ENCODE data around the gene NCKAP5.

NCKAP5 gene

GRCh38 chr2:133293544-133294353 lies 274.5 kb downstream of the NCKAP5 start:
- H3K4me3 ChIP-seq (ENCODE audit: low read depth, low read length) = no peak overlapping the region
- CTCF ChIA-PET = interaction anchor here (0.8 kb wide), 1 partner anchor 486 kb away, joined by 3 read pairs; no protein-coding TSS in a partner anchor
- POLR2A ChIA-PET = interaction anchor here (0.6 kb wide), 1 partner anchor 11 kb away, joined by 3 read pairs; no protein-coding TSS in a partner anchor
- DNase-seq (ENCODE audit: low read depth, low spot score) = no peak
- no peak for TF ChIP-seq CTCF (IDR thresholded peaks at IDR 0.05; ENCODE audit: insufficient read depth, low read length, missing control alignments)

GRCh38 chr2:133292259-133292658 lies 276.0 kb downstream of the NCKAP5 start:
- H3K4me3 ChIP-seq (ENCODE audit: low read depth, low read length) = no peak overlapping the region
- TF ChIP-seq CTCF (IDR thresholded peaks at IDR 0.05; ENCODE audit: insufficient read depth, low read length, missing control alignments) = no peak
- no peak for DNase-seq (ENCODE audit: low read depth, low spot score)
- CTCF ChIA-PET = no interaction called here
- POLR2A ChIA-PET = interaction anchor here (0.6 kb wide), 1 partner anchor 199 kb away, joined by 3 read pairs; no protein-coding TSS in a partner anchor

- peak; percentile 69 for DNase-seq (ENCODE audit: low read depth, low spot score)
- CTCF ChIA-PET = interaction anchor here (0.9 to 1.1 kb wide), 2 partner anchors 8 to 273 kb away, joined by 3 read pairs; no protein-coding TSS in a partner anchor
- POLR2A ChIA-PET = interaction anchor here (0.6 kb wide), 1 partner anchor 39 kb away, joined by 3 read pairs; no protein-coding TSS in a partner anchor
Measured at GRCh38 chr2:133287709-133288108, 280.6 kb downstream of the NCKAP5 start.

GRCh38 chr2:133286326-133286922 lies 281.8 kb downstream of the NCKAP5 start:
- TF ChIP-seq CTCF (IDR thresholded peaks at IDR 0.05; ENCODE audit: insufficient read depth, low read length, missing control alignments) = no peak
- no peak overlapping the region for H3K4me3 ChIP-seq (ENCODE audit: low read depth, low read length)
- CTCF ChIA-PET = interaction anchor here (1.1 kb wide), 1 partner anchor 10 kb away, joined by 3 read pairs; no protein-coding TSS in a partner anchor
- no peak for DNase-seq (ENCODE audit: low read depth, low spot score)
- POLR2A ChIA-PET = no interaction called here

More at GRCh38 chr2:133287709-133288108, 280.6 kb downstream of the NCKAP5 start:
- TF ChIP-seq CTCF (IDR thresholded peaks at IDR 0.05; ENCODE audit: insufficient read depth, low read length, missing control alignments) = no peak
- no peak overlapping the region for H3K4me3 ChIP-seq (ENCODE audit: low read depth, low read length)

- ChIA-PET POLR2A (no interaction called here), CTCF (interaction anchor here (1.6 kb wide), 1 partner anchor 10 kb away, joined by 5 read pairs; no protein-coding TSS in a partner anchor)
- no peak for DNase-seq (ENCODE audit: low read depth, low spot score)
- no peak for TF ChIP-seq CTCF (IDR thresholded peaks at IDR 0.05; ENCODE audit: insufficient read depth, low read length, missing control alignments)
- H3K4me3 ChIP-seq (ENCODE audit: low read depth, low read length) = no peak overlapping the region
Measured at GRCh38 chr2:133273031-133273430, 295.2 kb downstream of the NCKAP5 start.

- ChIA-PET POLR2A (no interaction called here), CTCF (interaction anchor here (2.4 kb wide), 1 partner anchor 289 kb away, joined by 6 read pairs; no protein-coding TSS in a partner anchor)
- TF ChIP-seq CTCF (IDR thresholded peaks at IDR 0.05; ENCODE audit: insufficient read depth, low read length, missing control alignments) = no peak
- H3K4me3 ChIP-seq (ENCODE audit: low read depth, low read length) = no peak overlapping the region
- no peak for DNase-seq (ENCODE audit: low read depth, low spot score)
Measured at GRCh38 chr2:133271105-133271504, 297.2 kb downstream of the NCKAP5 start.

All from AG04449 (cell line).